H1 (cell line): ENCODE data around the gene CYBRD1. TPM values are rescaled to one million over a fixed set of nuclear protein-coding genes. Genes with fewer than 3 reads are reported as not detected.

Experiments
- CTCF ChIA-PET: fragments of 300-600 bp; sonication (Branson Sonifier 250); formaldehyde crosslinking; loops from one replicate; lab custom pipeline; 2021; ENCODE audit not compliant: partially characterized antibody; lab: Charles Lee
- POLR2A ChIA-PET: fragments of 300-600 bp; sonication (Branson Sonifier 250); formaldehyde crosslinking; loops from one replicate; lab custom pipeline; 2021; ENCODE audit warnings: inconsistent platforms; ENCODE audit not compliant: partially characterized antibody; lab: Charles Lee
- DNase-seq, 2 experiments: peaks; one replicate each; pipeline versions ENCODE4 v3.0.0 to v3.0.0-alpha.2; 2010 to 2022; ENCODE audit warnings: low spot score in 2 of 2, low read depth in 1 of 2, mixed read lengths in 1 of 2
- FAIRE-seq: peaks from 2 replicates; lab custom pipeline; 2011; peaks lifted over from hg19 to GRCh38; lab: Jason Lieb, UNC
- H2AFZ ChIP-seq: 2 replicates; pipeline ENCODE4 v1.8.1; 2012; ENCODE audit warnings: low read length, inconsistent platforms
- H2AK5ac ChIP-seq: 2 replicates; pipeline ENCODE4 v1.6.1; 2013; ENCODE audit warnings: low read depth, low read length
- H2BK120ac ChIP-seq: replicated peaks from 2 replicates; pipeline ENCODE3; 2013; ENCODE audit warnings: low read depth, low read length, inconsistent platforms
- H2BK12ac ChIP-seq: 2 replicates; pipeline ENCODE4 v1.6.1; 2013; ENCODE audit warnings: low read depth, low read length
- H2BK15ac ChIP-seq: 2 replicates; pipeline ENCODE4 v1.6.1; 2013; ENCODE audit warnings: low read length
- H2BK20ac ChIP-seq: 2 replicates; pipeline ENCODE4 v1.6.1; 2013; ENCODE audit warnings: low read length
- H2BK5ac ChIP-seq: 2 replicates; pipeline ENCODE4 v1.6.1; 2013; ENCODE audit warnings: low read depth, low read length
- H3K14ac ChIP-seq: 2 replicates; pipeline ENCODE4 v1.6.1; 2013; ENCODE audit warnings: inconsistent platforms; ENCODE audit not compliant: insufficient read length
- H3K18ac ChIP-seq: 2 replicates; pipeline ENCODE4 v1.6.1; 2013; ENCODE audit warnings: low read length; ENCODE audit errors: extremely low read depth
- H3K23ac ChIP-seq: 2 replicates; pipeline ENCODE4 v1.6.1; 2013; ENCODE audit warnings: inconsistent platforms; ENCODE audit not compliant: insufficient read length
- H3K23me2 ChIP-seq: 2 replicates; pipeline ENCODE4 v1.6.1; 2013; ENCODE audit warnings: low read depth, low read length
- H3K27ac ChIP-seq: 2 replicates; pipeline ENCODE4 v1.6.1; 2011; ENCODE audit warnings: low read depth, low read length, inconsistent platforms
- H3K27me3 ChIP-seq, 4 experiments: replicated peaks in 1 of 4; 1 replicate in 1 of 4; 2 replicates in 3 of 4; pipeline versions ENCODE4 v1.6.1 to v1.8.1; 2011 to 2013; ENCODE audit warnings: low read length in 3 of 4, mild to moderate bottlenecking in 3 of 4, inconsistent platforms in 2 of 4, mixed read lengths in 2 of 4, moderate library complexity in 1 of 4; ENCODE audit not compliant: control insufficient read depth in 3 of 4, insufficient read depth in 3 of 4; ENCODE audit errors: extremely low read depth in 1 of 4
- H3K36me3 ChIP-seq, 4 experiments: 2 replicates each; pipeline versions ENCODE4 v1.6.1 to v1.8.1; 2011 to 2013; ENCODE audit warnings: mild to moderate bottlenecking in 4 of 4, low read length in 3 of 4, moderate library complexity in 2 of 4, control low read depth in 1 of 4, inconsistent platforms in 1 of 4; ENCODE audit not compliant: insufficient read depth in 4 of 4, control insufficient read depth in 2 of 4
- H3K4ac ChIP-seq: replicated peaks from 2 replicates; pipeline ENCODE3; 2013; ENCODE audit warnings: low read length, low read depth, mixed read lengths, inconsistent platforms; ENCODE audit not compliant: insufficient read length
- H3K4me1 ChIP-seq, 4 experiments: replicated peaks in 1 of 4; 1 replicate in 1 of 4; 2 replicates in 3 of 4; pipeline versions ENCODE4 v1.6.1 to v1.8.1; 2011 to 2013; ENCODE audit warnings: low read length in 3 of 4, inconsistent platforms in 2 of 4, mixed read lengths in 1 of 4; ENCODE audit not compliant: insufficient read depth in 4 of 4, control insufficient read depth in 3 of 4
- H3K4me2 ChIP-seq, 2 experiments: 2 replicates each; pipeline versions ENCODE4 v1.6.1 to v1.8.1; 2011 to 2013; ENCODE audit warnings: low read depth in 2 of 2, low read length in 2 of 2, control low read depth in 1 of 2, inconsistent platforms in 1 of 2, mild to moderate bottlenecking in 1 of 2; ENCODE audit not compliant: insufficient read depth in 1 of 2
- H3K4me3 ChIP-seq, 4 experiments: fragments of 200-600, 300-600 bp in 1 of 4; sonication (generic), shearing (Covaris generic), sonication (Bioruptor Twin) in 1 of 4; 2 replicates each; pipeline versions ENCODE4 v1.5.1 to v1.8.1; 2011 to 2016; ENCODE audit warnings: low read length in 4 of 4, low read depth in 3 of 4, control low read depth in 2 of 4, inconsistent platforms in 2 of 4, mild to moderate bottlenecking in 2 of 4, mixed read lengths in 1 of 4, moderate library complexity in 1 of 4; ENCODE audit not compliant: insufficient read depth in 2 of 4; ENCODE audit errors: extremely low read depth in 1 of 4
- H3K56ac ChIP-seq: replicated peaks from 2 replicates; pipeline ENCODE3; 2013; ENCODE audit warnings: low read depth, mild to moderate bottlenecking, mixed read lengths, low read length, inconsistent platforms; ENCODE audit not compliant: insufficient read length
- H3K79me1 ChIP-seq: 2 replicates; pipeline ENCODE4 v1.6.1; 2013; ENCODE audit warnings: low read depth, low read length, control low read depth
- H3K79me2 ChIP-seq, 2 experiments: 2 replicates each; pipeline versions ENCODE4 v1.6.1 to v1.8.1; 2012 to 2013; ENCODE audit warnings: low read length in 2 of 2, mild to moderate bottlenecking in 2 of 2, inconsistent platforms in 1 of 2; ENCODE audit not compliant: insufficient read depth in 2 of 2, control insufficient read depth in 1 of 2
- H3K9ac ChIP-seq, 4 experiments: replicated peaks in 1 of 4; 1 replicate in 1 of 4; 2 replicates in 3 of 4; pipeline versions ENCODE4 v1.6.1 to v1.8.1; 2011 to 2013; ENCODE audit warnings: low read depth in 3 of 4, low read length in 3 of 4, control low read depth in 2 of 4, mild to moderate bottlenecking in 2 of 4, moderate library complexity in 2 of 4, inconsistent platforms in 1 of 4; ENCODE audit errors: extremely low read depth in 1 of 4
- H3K9me3 ChIP-seq, 2 experiments: 2 replicates each; pipeline versions ENCODE4 v1.6.1 to v1.8.1; 2012 to 2013; ENCODE audit warnings: mild to moderate bottlenecking in 2 of 2, moderate library complexity in 2 of 2, control low read depth in 1 of 2, inconsistent platforms in 1 of 2, low read depth in 1 of 2, low read length in 1 of 2, mixed read lengths in 1 of 2; ENCODE audit not compliant: insufficient read depth in 2 of 2
- H4K20me1 ChIP-seq, 2 experiments: replicated peaks in 1 of 2; 2 replicates each; pipeline versions ENCODE3 to v1.8.1; 2011 to 2013; ENCODE audit warnings: inconsistent platforms in 2 of 2, low read length in 2 of 2, mild to moderate bottlenecking in 1 of 2; ENCODE audit not compliant: insufficient read depth in 2 of 2, control insufficient read depth in 1 of 2
- H4K5ac ChIP-seq: 2 replicates; pipeline ENCODE4 v1.6.1; 2013; ENCODE audit warnings: low read length, low read depth, mixed read lengths, inconsistent platforms; ENCODE audit not compliant: insufficient read length
- H4K8ac ChIP-seq: 2 replicates; pipeline ENCODE4 v1.8.0; 2013; ENCODE audit warnings: mild to moderate bottlenecking, moderate library complexity, low read length, inconsistent platforms; ENCODE audit not compliant: insufficient read depth; ENCODE audit errors: extremely low read depth
- H4K91ac ChIP-seq: replicated peaks from 2 replicates; pipeline ENCODE3; 2013; ENCODE audit warnings: low read length, mixed read lengths, inconsistent platforms; ENCODE audit not compliant: insufficient read length
- ATF3 ChIP-seq: IDR thresholded peaks from 2 replicates; pipeline ENCODE4 v1.6.1; 2011; ENCODE audit warnings: low read depth, mild to moderate bottlenecking, low read length; ENCODE audit not compliant: insufficient read depth
- BRCA1 ChIP-seq: IDR thresholded peaks from 2 replicates; pipeline ENCODE4 v1.6.1; 2012; ENCODE audit warnings: low read depth, low read length, improper control_type of control experiment
- FOSL1 ChIP-seq: IDR thresholded peaks from 2 replicates; pipeline ENCODE4 v1.6.1; 2011; ENCODE audit warnings: mild to moderate bottlenecking, low read depth, low read length, moderate library complexity; ENCODE audit not compliant: insufficient read depth
- JUND ChIP-seq: IDR thresholded peaks from 2 replicates; pipeline ENCODE4 v1.6.1; 2011; ENCODE audit warnings: mild to moderate bottlenecking, improper control_type of control experiment, low read length
- MAFK ChIP-seq: IDR thresholded peaks from 2 replicates; pipeline ENCODE4 v1.6.1; 2012; ENCODE audit warnings: low read depth, mild to moderate bottlenecking, improper control_type of control experiment, low read length
- POLR2A ChIP-seq, 2 experiments: IDR thresholded peaks; 1 replicate in 1 of 2; 2 replicates in 1 of 2; pipeline ENCODE4 v1.6.1; 2011; ENCODE audit warnings: low read depth in 2 of 2, low read length in 2 of 2, mild to moderate bottlenecking in 2 of 2; ENCODE audit errors: control extremely low read depth in 1 of 2
- SP1 ChIP-seq: IDR thresholded peaks from 2 replicates; pipeline ENCODE4 v1.6.1; 2011; ENCODE audit warnings: low read depth, low read length
- SRF ChIP-seq: IDR thresholded peaks from 2 replicates; pipeline ENCODE4 v1.6.1; 2011; ENCODE audit warnings: mild to moderate bottlenecking, low read depth, low read length, moderate library complexity
- SUZ12 ChIP-seq: fragments of 200-600 bp; sonication (generic); IDR thresholded peaks from 2 replicates; pipeline ENCODE4 v1.6.1; 2012; ENCODE audit warnings: mild to moderate bottlenecking, inconsistent platforms, low read length, moderate library complexity, mixed read lengths
- WGBS, 2 experiments: shearing (Covaris generic) in 1 of 2; methylation state at CpG; one replicate each; pipeline versions ENCODE4 v1.1.6 to v1.1.7; 2013 to 2015; ENCODE audit warnings: low lambda C conversion rate in 2 of 2, mixed read lengths in 2 of 2, inconsistent platforms in 1 of 2, low coverage in 1 of 2, missing lambda C conversion rate in 1 of 2; ENCODE audit not compliant: insufficient replicate concordance in 2 of 2, insufficient coverage in 1 of 2, insufficient read length in 1 of 2; ENCODE audit errors: extremely low coverage in 1 of 2, missing lambda C conversion rate in 1 of 2; 5-methylcytosine and 5-hydroxymethylcytosine counted together
- polyA plus RNA-seq, 7 experiments: library from polyadenylated mRNA; depleted of rRNA in 3 of 7; stranded (reverse) in 5 of 7; unstranded in 2 of 7; fragments of >200 nt in 5 of 7; fragments of 200-250 nt in 2 of 7; gene quantifications; 1 replicate in 5 of 7; 2 replicates in 1 of 7; 4 replicates in 1 of 7; pipeline versions ENCODE4 v1.2.1 to v1.2.3, GENCODE V29; 2011 to 2013; ENCODE audit warnings: missing spikeins in 2 of 7, mixed read lengths in 2 of 7
- total RNA-seq: library from RNA; stranded (reverse); fragmentation: NEBNext Ultra II Directional; extraction: Animal tissue kit (Norgen Biotek cat#: 25700); gene quantifications from 2 replicates; pipeline ENCODE4 v1.2.1, GENCODE V29; 2021

Gene CYBRD1
- total and polyA plus RNA-seq, 2 of the 8 experiments (the other 6 are each of a cell fraction or from before 2014, with no cell fraction given), result 10.7 to 12.6 TPM

GRCh38 chr2:171571721-171572120 lies 49.4 kb downstream of the CYBRD1 start:
- no peaks in the 10 kb centered on the region for H3K27me3 ChIP-seq
- ChIA-PET POLR2A (interaction anchor here (0.6 kb wide), 1 partner anchor 351 kb away, joined by 3 read pairs; the partner anchor contains the start of gene HAT1), CTCF (interaction anchor here (0.6 to 2.3 kb wide), 6 partner anchors 14 to 533 kb away, joined by 3 to 10 read pairs (median 3); no protein-coding TSS in a partner anchor)
- H2BK5ac ChIP-seq, result no peak overlapping the region
- H3K4me2 ChIP-seq, result no peak overlapping the region
- no peak overlapping the region for H4K5ac ChIP-seq
- H4K91ac ChIP-seq, result no peak overlapping the region
- H2AFZ ChIP-seq, result no peak overlapping the region
- WGBS, 2 experiments, result 81% methylated on average over 7 of the region's 7 CpGs; no CpG with 5 or more reads in 1 of the 2 experiments
- no peaks in the 10 kb centered on the region for H3K23me2 ChIP-seq
- no peaks in the 10 kb centered on the region for H3K9me3 ChIP-seq
- DNase-seq, result no peak
- H2BK20ac ChIP-seq, result no peak overlapping the region
- H2AK5ac ChIP-seq, result no peak overlapping the region
- H4K20me1 ChIP-seq, result no peaks in the 10 kb centered on the region
- no peak overlapping the region for H3K23ac ChIP-seq
- H3K9ac ChIP-seq, result no peak overlapping the region
- H4K8ac ChIP-seq, result no peak overlapping the region
- no peak overlapping the region for H3K4ac ChIP-seq
- no peaks in the 10 kb centered on the region for H3K79me1 ChIP-seq
- no peak overlapping the region for H3K18ac ChIP-seq
- H2BK15ac ChIP-seq, result no peak overlapping the region
- FAIRE-seq, result no peak
- H2BK120ac ChIP-seq, result no peak overlapping the region
- no peak overlapping the region for H3K56ac ChIP-seq
- H3K14ac ChIP-seq, result no peak overlapping the region
- H3K36me3 ChIP-seq, result no peaks in the 10 kb centered on the region
- H3K79me2 ChIP-seq, result no peaks in the 10 kb centered on the region
- no peak overlapping the region for H3K4me3 ChIP-seq
- peaks cover 0 to 2% (median 0%) of the 10 kb centered on the region in 4 experiments; a peak in 1 of 7 replicates for H3K4me1 ChIP-seq
- no peak overlapping the region for H3K27ac ChIP-seq
- no peak overlapping the region for H2BK12ac ChIP-seq
- TF ChIP-seq SUZ12 (no peak), FOSL1 (no peak), MAFK (no peak), SRF (no peak), SP1 (no peak), JUND (no peak), BRCA1 (no peak), ATF3 (no peak), POLR2A (IDR thresholded peaks at IDR 0.05; ENCODE audit: control extremely low read depth in 1 of 2, low read depth in 2 of 2, low read length in 2 of 2) (no peak)
